ENCODE results near the gene PTGR1. TPM values are rescaled to one million over a fixed set of nuclear protein-coding genes. Genes with fewer than 3 reads are reported as not detected.
"Not testable (repeated sequence)": the region's sequence is repeated elsewhere in the genome, so short reads cannot be mapped to it uniquely, and the experiment has no call there.

The PTGR1 gene
- total RNA-seq: 0.32 and 0.73 TPM in 2 replicates

GRCh38 chr9:111599092-111599954 is at the start of gene PTGR1:
Gene PTGR1, minus strand, starts transcription at chr9:111599647. Its CDS starts 2,225 bp downstream, at chr9:111597422.
- intact Hi-C loops (cut with micrococcal nuclease): loop anchor here (2.0 to 10.0 kb wide), 2 partner anchors 31 to 115 kb away; partner anchors contain the start of genes DNAJC25 and ECPAS

GRCh38 chr9:111649016-111649415 is 49.6 kb upstream of the PTGR1 start:
- intact Hi-C loops (cut with micrococcal nuclease): no loop called here

GRCh38 chr9:111648066-111648465 is 48.6 kb upstream of the PTGR1 start:
- intact Hi-C loops (cut with micrococcal nuclease): no loop called here

- intact Hi-C loops (cut with micrococcal nuclease): no loop called here
Measured at GRCh38 chr9:111646417-111646816, 47.0 kb upstream of the PTGR1 start.

GRCh38 chr9:111645806-111646205 is 46.4 kb upstream of the PTGR1 start:
- intact Hi-C loops (cut with micrococcal nuclease): no loop called here

- intact Hi-C loops (cut with micrococcal nuclease): no loop called here
Measured at GRCh38 chr9:111644195-111644772, 44.8 kb upstream of the PTGR1 start.

GRCh38 chr9:111637421-111637950 is 38.0 kb upstream of the PTGR1 start:
- intact Hi-C loops (cut with micrococcal nuclease): no loop called here

- intact Hi-C loops (cut with micrococcal nuclease): no loop called here
Measured at GRCh38 chr9:111634860-111635259, 35.4 kb upstream of the PTGR1 start.

GRCh38 chr9:111633389-111633736 is 33.9 kb upstream of the PTGR1 start:
- intact Hi-C loops (cut with micrococcal nuclease): no loop called here

GRCh38 chr9:111632695-111633388 is 33.4 kb upstream of the PTGR1 start:
- intact Hi-C loops (cut with micrococcal nuclease): no loop called here

GRCh38 chr9:111632060-111632459 is 32.6 kb upstream of the PTGR1 start:
- intact Hi-C loops (cut with micrococcal nuclease): no loop called here

- intact Hi-C loops (cut with micrococcal nuclease): loop anchor here (1.0 to 2.0 kb wide), 8 partner anchors 30 to 748 kb away; partner anchors contain the start of genes GNG10, PTBP3, PTGR1 and UGCG
Measured at GRCh38 chr9:111631214-111631971, 31.9 kb upstream of the PTGR1 start, which contains the start of gene DNAJC25. Gene DNAJC25, plus strand, starts transcription at chr9:111631334. Its CDS starts 74 bp downstream, at chr9:111631408.

- intact Hi-C loops (cut with micrococcal nuclease): loop anchor here (1.0 to 2.0 kb wide), 8 partner anchors 30 to 748 kb away; partner anchors contain the start of genes GNG10, PTBP3, PTGR1 and UGCG
Measured at GRCh38 chr9:111630964-111631213, 31.4 kb upstream of the PTGR1 start.

GRCh38 chr9:111630182-111630963 is 30.9 kb upstream of the PTGR1 start:
- intact Hi-C loops (cut with micrococcal nuclease): loop anchor here (2.0 kb wide), 3 partner anchors 32 to 408 kb away; partner anchors contain the start of genes PTGR1 and UGCG

- intact Hi-C loops (cut with micrococcal nuclease): no loop called here
Measured at GRCh38 chr9:111628411-111628810, 29.0 kb upstream of the PTGR1 start.

- intact Hi-C loops (cut with micrococcal nuclease): no loop called here
Measured at GRCh38 chr9:111627260-111627963, 28.0 kb upstream of the PTGR1 start.

- intact Hi-C loops (cut with micrococcal nuclease): no loop called here
Measured at GRCh38 chr9:111622626-111623025, 23.2 kb upstream of the PTGR1 start.

GRCh38 chr9:111621895-111622480 is 22.5 kb upstream of the PTGR1 start:
- intact Hi-C loops (cut with micrococcal nuclease): no loop called here

- intact Hi-C loops (cut with micrococcal nuclease): not testable (repeated sequence)
Measured at GRCh38 chr9:111617349-111617748, 17.9 kb upstream of the PTGR1 start.

Data from T-helper 2 cell treated with Interferon-gamma antibody and Interleukin-4, amounts not matched to agents 100 ng/mL and 5 ng/mL, for 36 hours (primary cell).